HCT116 (cell line): ENCODE data around the gene FCN1. TPM values are rescaled to one million over a fixed set of nuclear protein-coding genes. Genes with fewer than 3 reads are reported as not detected.

Source experiments
- ATAC-seq: fragments of 200-7000 bp; cut with Tn5 transposase; 2 replicates; pipeline ENCODE4 v1.9.1; 2020; ENCODE audit warnings: mild to moderate bottlenecking, moderate library complexity
- BruUV-seq: library from RNA; stranded (reverse); fragments of 400-500 nt; replicated peaks from 2 replicates; lab custom pipeline; 2021; lab: Mats Ljungman, UMichigan
- CTCF ChIA-PET: fragments of 300-600 bp; sonication (Branson Sonifier 250); formaldehyde crosslinking; loops from one replicate; lab custom pipeline; 2021; ENCODE audit warnings: antibody characterized with exemption; lab: Charles Lee
- POLR2A ChIA-PET: fragments of 300-600, 350-600 bp; sonication (Branson Sonifier 250); formaldehyde crosslinking; loops from one replicate; lab custom pipeline; 2021; ENCODE audit warnings: antibody characterized with exemption; lab: Charles Lee
- RAD21 ChIA-PET, 2 experiments: fragments of 300-600 bp; sonication (Branson Sonifier 250); formaldehyde crosslinking; loops; one replicate each; lab custom pipeline; 2023; ENCODE audit warnings: low total read pairs in 2 of 2; ENCODE audit not compliant: uncharacterized antibody in 2 of 2, unreplicated experiment in 2 of 2, low non-redundant PET in 1 of 2; lab: Charles Lee
- DNase-seq: peaks from one replicate; pipeline ENCODE4 v3.0.0-alpha.2; 2010; ENCODE audit warnings: low read depth, low spot score
- H2AFZ ChIP-seq: fragments of 200-600 bp; shearing (Covaris generic), sonication (generic); 2 replicates; pipeline ENCODE4 v1.6.1; 2017; ENCODE audit warnings: low read depth, mixed run types, mixed read lengths, antibody characterized with exemption, low read length; ENCODE audit not compliant: poor library complexity, severe bottlenecking
- H3K27ac ChIP-seq: 2 replicates; pipeline ENCODE4 v1.5.1; 2012; ENCODE audit warnings: low read depth, low read length
- H3K27me3 ChIP-seq: fragments of 200-600 bp; sonication (generic); 2 replicates; pipeline ENCODE4 v1.6.1; 2016; ENCODE audit warnings: mixed run types, low read length, mixed read lengths; ENCODE audit not compliant: insufficient read depth
- H3K36me3 ChIP-seq, 2 experiments: fragments of 200-500 bp in 1 of 2; fragments of 200-600 bp in 1 of 2; sonication (Bioruptor generic) in 1 of 2; sonication (generic) in 1 of 2; 2 replicates each; pipeline versions ENCODE4 v1.5.1 to v1.6.1; 2014 to 2016; ENCODE audit warnings: low read length in 2 of 2, inconsistent platforms in 1 of 2, mixed read lengths in 1 of 2, mixed run types in 1 of 2; ENCODE audit not compliant: insufficient read depth in 2 of 2, control insufficient read depth in 1 of 2
- H3K4me1 ChIP-seq, 2 experiments: fragments of 200-600 bp in 1 of 2; sonication (generic) in 1 of 2; 2 replicates each; pipeline versions ENCODE4 v1.5.1 to v1.6.1; 2012 to 2017; ENCODE audit warnings: low read length in 2 of 2, inconsistent platforms in 1 of 2, mild to moderate bottlenecking in 1 of 2, mixed read lengths in 1 of 2, mixed run types in 1 of 2, moderate library complexity in 1 of 2; ENCODE audit not compliant: insufficient read depth in 2 of 2, control insufficient read depth in 1 of 2
- H3K4me2 ChIP-seq: fragments of 200-600 bp; sonication (generic); 2 replicates; pipeline ENCODE4 v1.6.1; 2017; ENCODE audit warnings: mixed run types, low read length, mixed read lengths
- H3K4me3 ChIP-seq, 2 experiments: fragments of 200-600 bp in 1 of 2; sonication (generic) in 1 of 2; replicated peaks in 1 of 2; 2 replicates each; pipeline ENCODE4 v1.5.1; 2011 to 2016; ENCODE audit warnings: low read length in 2 of 2, control low read depth in 1 of 2, low read depth in 1 of 2, mild to moderate bottlenecking in 1 of 2, mixed read lengths in 1 of 2, mixed run types in 1 of 2
- H3K79me2 ChIP-seq: fragments of 200-600 bp; sonication (generic); 2 replicates; pipeline ENCODE4 v1.6.1; 2017; ENCODE audit warnings: mild to moderate bottlenecking, mixed run types, low read length, moderate library complexity, mixed read lengths; ENCODE audit not compliant: insufficient read depth
- H3K9ac ChIP-seq: fragments of 200-600 bp; sonication (generic); 2 replicates; pipeline ENCODE4 v1.6.1; 2016; ENCODE audit warnings: low read length, mixed read lengths
- H3K9me2 ChIP-seq: fragments of 200-600 bp; sonication (generic), shearing (Covaris generic); 2 replicates; pipeline ENCODE4 v1.6.1; 2017; ENCODE audit warnings: mixed run types, mild to moderate bottlenecking, moderate library complexity; ENCODE audit not compliant: insufficient read depth
- H3K9me3 ChIP-seq, 2 experiments: fragments of 200-500 bp in 1 of 2; fragments of 200-600 bp in 1 of 2; sonication (Bioruptor generic) in 1 of 2; sonication (generic) in 1 of 2; 2 replicates each; pipeline ENCODE4 v1.6.1; 2014 to 2017; ENCODE audit warnings: low read length in 2 of 2, mixed read lengths in 2 of 2, inconsistent platforms in 1 of 2, low read depth in 1 of 2, mild to moderate bottlenecking in 1 of 2, mixed run types in 1 of 2, moderate library complexity in 1 of 2; ENCODE audit not compliant: control insufficient read depth in 1 of 2, insufficient read depth in 1 of 2
- H4K20me1 ChIP-seq: fragments of 200-600 bp; sonication (generic), shearing (Covaris generic); 2 replicates; pipeline ENCODE4 v1.6.1; 2017; ENCODE audit warnings: mixed run types, mild to moderate bottlenecking, moderate library complexity; ENCODE audit not compliant: insufficient read depth
- ATF3 ChIP-seq: IDR thresholded peaks from 2 replicates; pipeline ENCODE4 v1.6.1; 2012
- CBX3 ChIP-seq: IDR thresholded peaks from 2 replicates; pipeline ENCODE4 v1.6.1; 2012; ENCODE audit warnings: low read depth
- CEBPB ChIP-seq: IDR thresholded peaks from 2 replicates; pipeline ENCODE4 v1.6.1; 2012; ENCODE audit warnings: low read depth
- EGR1 ChIP-seq: IDR thresholded peaks from 2 replicates; pipeline ENCODE4 v1.6.1; 2012; ENCODE audit warnings: low read depth
- ELF1 ChIP-seq: IDR thresholded peaks from 2 replicates; pipeline ENCODE4 v1.6.1; 2012; ENCODE audit warnings: low read depth, borderline replicate concordance
- EZH2 ChIP-seq: fragments of 200-600 bp; sonication (generic); IDR thresholded peaks from 2 replicates; pipeline ENCODE4 v1.6.1; 2017; ENCODE audit warnings: antibody characterized with exemption, mixed run types
- FOSL1 ChIP-seq: IDR thresholded peaks from 2 replicates; pipeline ENCODE4 v1.6.1; 2012; ENCODE audit warnings: low read depth
- JUND ChIP-seq: IDR thresholded peaks from 2 replicates; pipeline ENCODE4 v1.6.1; 2012
- POLR2AphosphoS5 ChIP-seq: IDR thresholded peaks from 2 replicates; pipeline ENCODE4 v1.6.1; 2011; ENCODE audit warnings: mild to moderate bottlenecking, low read depth, low read length, moderate library complexity
- RAD21 ChIP-seq: IDR thresholded peaks from 2 replicates; pipeline ENCODE4 v1.6.1; 2012; ENCODE audit warnings: low read depth, mild to moderate bottlenecking
- REST ChIP-seq: IDR thresholded peaks from 2 replicates; pipeline ENCODE4 v1.6.1; 2012; ENCODE audit warnings: low read depth
- SIN3A ChIP-seq: IDR thresholded peaks from 2 replicates; pipeline ENCODE4 v1.6.1; 2012; ENCODE audit warnings: low read depth
- SP1 ChIP-seq: IDR thresholded peaks from 2 replicates; pipeline ENCODE4 v1.6.1; 2012; ENCODE audit warnings: low read depth
- YY1 ChIP-seq: IDR thresholded peaks from 2 replicates; pipeline ENCODE4 v1.6.1; 2011; ENCODE audit warnings: low read length, low read depth, moderate library complexity, mild to moderate bottlenecking; ENCODE audit not compliant: insufficient replicate concordance; ENCODE audit errors: extremely low read depth
- ZBTB33 ChIP-seq: IDR thresholded peaks from 2 replicates; pipeline ENCODE4 v1.6.1; 2011; ENCODE audit warnings: mild to moderate bottlenecking, low read length, moderate library complexity; ENCODE audit not compliant: insufficient replicate concordance; ENCODE audit errors: extremely low read depth
- ZNF274 ChIP-seq: fragments of 200-500 bp; sonication (Bioruptor generic); IDR thresholded peaks from 2 replicates; pipeline ENCODE4 v1.6.1; 2014; ENCODE audit warnings: mild to moderate bottlenecking, low read depth, low read length, inconsistent platforms
- intact Hi-C: fragments of 100-400 bp; cut with micrococcal nuclease; formaldehyde crosslinking; loops from 2 replicates; pipeline ENCODE4 v1.10.0; 2022
- total RNA-seq: library from RNA; stranded (reverse); gene quantifications from one replicate; pipeline ENCODE4 v1.2.1, GENCODE V29; 2021; ENCODE audit not compliant: unreplicated experiment

Gene FCN1
- total RNA-seq, 1 experiment from 2014 or later: not detected

- Histone ChIP-seq H3K4me3 (no peak overlapping the region), H3K27me3 (peaks cover 26% of the 10 kb centered on the region), H2AFZ (no peak overlapping the region), H3K36me3 (no peaks in the 10 kb centered on the region), H3K9me2 (no peaks in the 10 kb centered on the region), H3K79me2 (no peaks in the 10 kb centered on the region), H3K4me2 (no peak overlapping the region), H3K27ac (no peak overlapping the region), H3K9me3 (no peaks in the 10 kb centered on the region), H4K20me1 (no peaks in the 10 kb centered on the region), H3K4me1 (peaks cover 9 to 11% of the 10 kb centered on the region in 2 experiments), H3K9ac (no peak overlapping the region)
- BruUV-seq: no TSS peak
- ATAC-seq: no peak
- no peak for DNase-seq
- POLR2A ChIA-PET: no interaction called here
- intact Hi-C loops: no loop called here
- no peak for TF ChIP-seq EZH2
- no peak for TF ChIP-seq FOSL1
- TF ChIP-seq RAD21: no peak
- TF ChIP-seq YY1: no peak
- no peak for TF ChIP-seq ELF1
- TF ChIP-seq CBX3: no peak
- no peak for TF ChIP-seq ZNF274
- no peak for TF ChIP-seq JUND
- no peak for TF ChIP-seq REST
- no peak for TF ChIP-seq CEBPB
- TF ChIP-seq ZBTB33: no peak
- no peak for TF ChIP-seq ATF3
- no peak for TF ChIP-seq EGR1
- no peak for TF ChIP-seq SIN3A
- no peak for TF ChIP-seq POLR2AphosphoS5
- TF ChIP-seq SP1: no peak
- CTCF ChIA-PET: no interaction called here
- RAD21 ChIA-PET: no interaction called here
Measured at GRCh38 chr9:134855900-134856377, 61.8 kb downstream of the FCN1 start.
